PC-3 (cell line): Measurements from ENCODE around the gene PLAGL2.

Source experiments
- CTCF ChIP-seq: fragments of 300-600 bp; sonication (generic); conservative IDR thresholded peaks from 2 replicates; pipeline ENCODE4 v1.5.1; 2017; ENCODE audit warnings: antibody characterized with exemption, low read depth, mild to moderate bottlenecking, low read length
- EZH2 ChIP-seq: fragments of 300-600 bp; sonication (generic); IDR thresholded peaks from one replicate; pipeline ENCODE4 v1.6.1; 2017; ENCODE audit warnings: antibody characterized with exemption, mild to moderate bottlenecking, low read length; ENCODE audit not compliant: unreplicated experiment
- EZH2phosphoT487 ChIP-seq: fragments of 300-600 bp; sonication (generic); IDR thresholded peaks from 2 replicates; pipeline ENCODE4 v1.6.1; 2018; ENCODE audit warnings: mild to moderate bottlenecking, antibody characterized with exemption, low read length, borderline replicate concordance

GRCh38 chr20:32184961-32185603, 22.5 kb downstream of the PLAGL2 start:
- TF ChIP-seq EZH2 (no peak), CTCF (no peak), EZH2phosphoT487 (no peak)
